Measurements from ENCODE around the gene GLI3.

GLI3 gene

DNA sequence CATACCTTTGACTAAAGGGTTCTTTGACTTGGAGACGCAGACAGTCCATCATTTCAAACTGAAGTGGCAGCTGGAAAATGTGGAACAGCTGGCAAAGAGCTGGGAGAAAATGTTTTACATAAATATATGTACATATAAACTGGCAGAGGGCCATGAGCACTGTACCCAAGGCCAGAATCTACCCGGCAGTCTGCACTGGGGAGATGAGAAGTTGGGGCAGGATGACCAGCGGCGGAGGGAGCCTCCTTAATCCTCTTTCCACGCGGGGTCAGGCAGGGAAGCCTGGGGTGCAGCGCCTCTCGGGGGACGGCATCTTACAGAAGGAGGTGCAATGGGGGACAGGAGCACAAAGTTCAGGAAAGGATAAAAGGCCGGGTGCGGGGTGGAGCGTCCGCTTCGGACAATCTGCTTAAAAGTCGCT, 1.3 kb downstream of the GLI3 start:
- no peak for DNase-seq

DNA sequence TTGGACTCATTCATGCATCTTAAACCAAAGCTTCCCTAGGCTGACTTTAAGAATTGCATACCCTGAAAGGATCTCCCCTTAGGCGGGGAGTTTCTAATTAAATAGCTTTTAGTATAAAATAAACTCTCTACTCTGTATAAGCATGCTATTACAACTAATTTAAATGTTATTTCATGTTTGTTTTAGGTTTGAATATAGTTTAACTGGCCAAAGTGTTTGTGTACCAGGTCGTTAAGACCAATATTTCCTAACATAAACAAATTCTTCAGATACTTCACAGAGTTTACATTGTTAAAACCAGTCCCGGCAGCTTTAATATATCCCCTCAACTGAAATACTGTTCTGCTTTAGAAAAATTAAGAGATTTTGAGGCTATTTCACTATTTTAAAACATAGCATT, 2.3 kb downstream of the GLI3 start:
- DNase-seq, result no peak

DNA sequence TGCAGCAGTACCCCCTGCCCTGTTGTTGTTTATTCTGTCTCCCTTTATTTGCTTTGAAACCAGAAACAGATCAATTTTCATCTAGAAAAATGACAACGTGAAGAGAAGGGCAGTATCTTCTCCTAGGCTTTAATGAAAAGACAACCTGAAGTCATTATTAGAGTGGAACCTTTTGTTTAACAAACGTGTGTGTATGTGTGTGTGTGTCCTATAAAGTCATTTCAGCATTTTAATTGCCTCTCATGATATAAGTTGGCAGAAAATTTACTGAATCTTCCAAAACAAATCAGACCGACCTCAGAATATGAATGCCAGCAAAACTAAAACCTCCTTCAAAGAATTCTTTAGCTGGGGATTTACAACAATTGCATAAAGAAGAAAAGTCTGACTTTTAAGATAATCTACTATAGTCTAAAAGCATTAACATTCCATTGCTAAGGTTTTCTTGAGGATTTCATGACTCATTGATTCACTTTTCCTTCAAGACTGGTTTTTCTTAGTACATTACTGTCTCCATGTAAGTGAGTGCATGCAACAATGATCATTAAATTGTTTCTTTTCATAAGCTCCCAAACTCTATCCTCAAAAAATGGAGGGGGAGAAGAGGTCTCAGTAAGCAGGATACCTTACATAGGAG, 3.2 kb downstream of the GLI3 start:
- no peak for DNase-seq

DNA sequence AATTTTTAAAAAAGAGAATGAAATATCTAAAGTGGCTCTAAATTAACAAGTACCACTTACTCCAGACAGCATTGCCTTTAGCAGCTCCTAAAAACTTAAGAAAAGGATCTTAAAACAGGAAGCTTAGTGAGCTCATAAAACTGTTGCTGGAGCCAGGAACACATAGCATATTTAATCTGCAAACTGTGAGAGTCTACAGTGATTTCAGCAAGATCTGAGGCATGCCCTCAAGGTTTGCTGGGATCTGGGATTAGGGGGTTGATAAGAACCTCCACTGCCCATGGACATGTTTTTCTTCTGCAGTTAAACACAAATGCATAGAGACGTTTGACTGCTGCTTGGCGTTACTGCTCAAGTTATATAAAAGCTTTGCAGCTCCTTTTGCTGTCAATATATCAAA, 3.8 kb downstream of the GLI3 start:
- no peak for DNase-seq

DNA sequence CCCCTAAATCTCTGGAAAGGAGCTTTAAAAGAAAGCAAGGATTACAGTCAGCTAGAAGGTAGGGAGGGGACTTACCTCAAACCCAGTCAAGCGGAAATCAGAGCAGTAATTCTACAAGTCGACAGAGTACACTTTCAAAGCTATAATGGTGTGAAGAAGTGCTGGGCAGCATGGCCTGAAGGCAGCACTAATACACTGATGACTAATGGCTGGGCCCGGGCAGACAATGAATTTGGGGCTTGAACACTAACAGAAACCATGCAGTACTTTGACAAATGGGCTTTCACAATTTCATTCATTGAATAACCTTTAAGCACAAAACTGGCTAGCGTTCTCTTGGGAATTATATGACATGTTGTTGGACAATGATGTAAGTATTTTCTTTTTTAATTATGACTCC, 4.7 kb downstream of the GLI3 start:
- DNase-seq, result no peak

DNA sequence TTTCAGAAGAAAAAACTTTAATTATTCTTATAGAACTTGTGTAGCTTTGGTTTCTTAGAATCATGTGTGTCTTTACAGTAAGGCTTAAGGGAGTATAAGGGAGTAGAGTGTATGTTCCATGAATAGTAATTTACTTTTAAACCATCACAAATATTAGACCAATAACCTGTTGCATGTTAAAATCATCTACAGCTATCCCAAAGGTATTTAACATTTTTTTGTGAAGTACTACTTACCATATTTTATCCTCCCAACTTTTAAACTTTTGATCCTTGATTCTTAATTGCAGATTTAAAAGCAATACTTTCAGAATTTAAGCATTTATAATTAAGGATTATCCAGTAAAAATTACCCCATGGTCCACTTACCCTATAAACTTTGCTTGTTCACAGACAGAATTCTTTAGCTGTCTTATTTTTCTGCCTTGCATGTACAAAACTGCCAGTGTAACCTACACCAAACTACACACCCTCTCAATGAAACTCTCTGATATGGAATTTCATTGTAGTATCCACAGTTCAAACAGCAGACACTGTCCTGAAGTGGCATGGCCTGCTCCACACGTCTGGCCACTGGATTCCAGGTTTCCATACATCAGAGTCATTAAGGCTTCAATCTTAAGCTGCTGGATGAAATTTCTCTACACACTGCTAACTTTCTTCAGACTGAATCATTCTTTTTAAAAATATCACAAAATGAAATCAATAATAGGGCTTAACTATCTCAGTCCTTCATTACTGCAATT, 5.8 kb downstream of the GLI3 start:
- no peak for DNase-seq

DNA sequence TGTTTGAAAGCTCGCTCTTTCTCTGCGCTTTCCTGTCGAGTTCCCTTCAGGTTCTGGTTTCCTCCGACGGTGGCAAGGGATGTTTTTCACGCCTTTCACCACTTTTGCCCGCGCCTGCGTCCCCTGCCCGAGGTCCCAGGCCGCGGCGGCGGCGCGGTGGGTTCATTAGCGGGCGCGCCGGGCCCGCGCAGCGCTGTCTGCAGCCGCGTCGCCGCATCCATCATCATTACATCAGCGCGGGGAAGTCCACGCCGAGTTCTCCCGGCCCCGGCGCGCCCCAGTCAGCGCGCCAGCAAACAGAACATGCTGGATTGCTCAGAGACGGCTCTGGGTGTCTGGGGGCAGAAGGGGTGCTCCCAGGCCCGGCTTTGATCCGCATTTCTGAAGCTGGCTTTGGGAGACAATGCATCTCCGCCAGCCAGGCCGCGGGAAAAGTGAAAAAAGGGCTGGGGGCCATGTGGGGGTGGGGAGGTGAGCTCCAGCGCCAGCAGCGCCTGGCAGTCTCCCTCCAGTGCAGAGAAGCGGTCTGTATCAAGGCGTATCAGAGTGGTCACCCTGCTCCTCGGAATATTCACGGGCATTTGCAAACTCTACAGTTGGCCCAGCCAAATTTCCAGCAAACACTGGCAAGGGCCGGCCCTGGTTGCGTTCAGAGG, 8.9 kb downstream of the GLI3 start:
- DNase-seq, result no peak

DNA sequence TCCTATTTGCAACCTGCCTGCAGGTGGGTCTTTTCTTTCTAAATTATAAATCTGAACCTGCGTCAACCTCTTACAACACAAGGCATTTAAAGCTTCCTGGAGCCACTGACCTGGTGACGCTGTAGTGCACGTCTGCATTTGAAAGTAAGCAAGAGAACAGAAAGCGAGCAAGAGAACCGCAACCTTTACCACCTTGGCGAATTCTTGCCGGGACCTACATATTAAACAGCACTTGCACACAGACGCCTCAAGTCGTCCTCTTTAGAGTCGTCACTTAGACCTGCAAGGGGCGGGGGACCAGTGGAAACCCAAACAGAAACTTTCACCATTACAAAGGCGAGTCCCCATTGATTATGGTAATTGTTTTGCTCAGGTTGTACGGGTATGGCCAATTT, 9.5 kb downstream of the GLI3 start:
- DNase-seq, result no peak

DNA sequence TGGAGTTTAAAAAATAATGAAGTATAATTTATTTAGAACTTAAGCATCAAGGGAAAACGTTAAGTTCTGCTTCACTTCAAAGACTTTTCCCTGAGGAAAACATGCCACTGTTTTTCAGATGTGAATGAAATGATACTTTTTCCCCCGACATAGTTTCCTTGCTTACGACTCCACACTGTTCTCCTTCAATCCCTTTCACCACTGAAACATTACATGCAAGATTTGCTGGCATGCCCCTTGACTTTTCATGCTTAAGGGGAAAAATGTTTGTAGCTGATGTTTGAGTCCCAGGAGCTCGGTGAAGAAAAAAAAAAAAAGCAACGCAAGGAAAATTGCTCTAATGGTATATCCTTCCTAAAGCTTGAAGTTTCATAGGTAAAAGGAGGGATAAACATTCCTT, 10.0 kb downstream of the GLI3 start:
- DNase-seq, result no peak

DNA sequence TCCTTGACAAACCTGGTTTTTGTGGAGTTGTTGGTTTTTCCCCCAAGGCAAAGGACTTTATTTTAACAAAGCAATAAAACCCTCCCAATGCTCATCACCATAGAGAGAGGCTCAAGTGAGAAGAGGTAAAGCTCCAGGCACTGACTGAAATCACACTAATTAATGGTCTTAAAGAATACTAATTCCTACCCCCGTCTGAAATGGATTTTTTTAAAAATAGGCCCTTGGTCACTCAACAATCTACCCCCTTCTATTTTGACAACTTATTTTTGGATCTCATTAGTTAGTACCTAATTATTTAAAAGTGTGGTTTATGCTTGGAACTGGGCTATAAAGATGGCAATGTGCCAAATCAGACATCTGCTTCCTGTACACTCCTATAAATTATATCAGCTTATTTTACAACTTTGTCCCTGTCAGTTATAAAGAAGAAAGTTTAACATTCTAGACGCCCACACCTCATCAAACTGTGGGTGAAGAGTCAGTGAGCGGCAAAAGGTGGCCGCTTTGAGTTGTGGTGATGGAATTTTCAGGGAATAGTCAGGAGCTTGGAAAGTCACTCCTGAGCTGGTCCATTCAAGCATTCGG, 10.6 kb downstream of the GLI3 start:
- DNase-seq, result no peak

DNA sequence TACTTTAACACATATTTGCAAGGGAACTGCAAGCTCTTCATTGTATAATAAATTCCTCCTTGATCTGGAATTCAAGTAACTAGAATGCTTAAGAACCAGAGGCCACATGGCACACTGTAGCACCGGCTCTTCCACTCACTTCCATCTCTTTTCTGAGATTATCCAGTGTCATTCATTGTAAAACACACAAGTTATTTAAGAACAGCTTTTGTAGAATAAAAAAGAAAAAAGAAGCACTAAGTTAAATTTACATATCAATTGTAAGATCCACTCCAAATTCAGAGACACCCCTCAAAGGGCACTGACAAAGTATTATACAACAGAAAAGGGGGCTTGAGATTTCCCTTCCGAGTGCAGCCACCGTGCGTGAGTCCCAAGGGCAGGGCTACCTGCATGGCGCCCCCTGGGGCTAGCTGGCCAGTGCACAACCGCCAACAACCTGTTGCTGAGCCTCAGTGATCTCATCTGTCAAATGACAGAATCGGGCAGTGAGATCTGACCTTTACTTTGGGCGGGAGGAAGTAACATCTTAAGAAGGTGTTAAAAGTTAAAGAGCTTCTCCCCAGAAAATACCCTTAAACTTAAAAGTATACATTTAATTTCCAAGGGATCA, 12.5 kb downstream of the GLI3 start:
- DNase-seq, result no peak

DNA sequence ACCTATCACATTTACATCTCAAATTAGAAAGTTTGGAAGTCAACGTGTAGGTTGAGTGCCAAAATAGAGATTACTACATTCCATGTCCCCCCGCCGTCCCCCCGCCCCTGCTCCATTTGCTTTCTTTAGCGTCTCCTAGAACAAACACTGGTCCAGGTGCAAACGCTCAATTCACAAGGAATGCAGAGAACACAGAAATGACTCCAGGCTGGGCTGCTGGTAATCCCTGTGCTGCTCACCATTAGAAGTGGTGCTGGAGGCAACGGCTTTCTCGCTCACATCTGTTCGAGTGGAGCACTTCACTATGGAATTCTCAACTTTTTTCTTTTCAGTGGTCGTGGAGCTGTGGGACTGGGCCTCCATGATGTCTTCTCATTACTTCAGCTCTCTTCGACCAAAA, 14.1 kb downstream of the GLI3 start:
- no peak for DNase-seq

DNA sequence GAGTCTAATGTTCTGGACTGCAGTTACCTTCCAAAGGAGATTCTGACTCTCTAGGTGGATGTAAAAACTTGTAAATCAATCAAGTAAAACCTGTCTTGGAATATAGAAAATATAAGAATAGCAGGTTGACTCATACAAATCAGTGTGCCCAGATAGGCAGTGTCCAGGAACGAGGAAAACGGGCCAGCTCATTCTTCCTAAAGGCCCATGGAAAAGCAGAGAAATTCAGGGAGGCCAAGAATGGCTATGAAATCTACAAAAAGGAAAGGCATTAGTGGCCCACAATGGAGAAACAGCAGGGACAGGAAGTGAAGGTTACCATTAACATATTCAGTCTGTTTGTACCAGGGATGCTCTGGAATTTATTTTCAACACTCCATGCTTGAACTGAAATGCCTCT, 14.9 kb downstream of the GLI3 start:
- DNase-seq, result no peak

DNA sequence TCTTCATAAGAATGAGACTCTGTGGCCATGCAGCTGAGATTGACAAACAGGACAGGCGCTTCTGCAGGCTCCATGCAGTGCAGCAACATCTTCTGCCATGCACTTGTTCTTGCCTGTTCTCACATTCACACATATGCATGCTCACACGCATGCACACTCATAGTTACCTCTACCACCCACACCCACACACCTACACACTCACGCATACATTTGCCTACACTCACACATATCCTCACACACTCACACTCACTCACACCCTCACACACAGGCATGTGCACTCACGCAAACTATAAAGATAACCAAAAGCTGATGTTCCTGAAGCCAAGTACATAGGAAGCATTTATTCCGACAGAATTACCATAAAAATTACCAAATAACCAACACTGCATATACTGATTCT, 15.7 kb downstream of the GLI3 start:
- DNase-seq, result no peak

DNA sequence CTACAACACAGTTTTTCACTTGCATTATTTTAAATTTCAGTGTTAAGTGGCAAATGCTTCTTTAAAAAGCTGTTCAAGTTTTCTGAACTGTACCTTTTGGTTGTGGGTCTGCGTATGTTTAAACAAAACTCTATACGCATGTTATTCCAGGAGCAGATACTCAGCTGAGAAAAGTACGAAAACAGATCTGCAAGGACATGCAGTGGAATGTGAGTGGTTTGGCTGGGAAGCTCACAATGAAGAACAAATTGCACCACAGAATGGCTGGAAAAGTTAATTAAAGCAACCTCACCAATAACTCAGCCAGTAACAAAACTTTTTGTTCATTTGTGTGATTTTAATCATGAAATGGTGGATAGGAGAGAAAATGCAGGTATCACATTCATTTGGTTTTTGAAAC, 17.6 kb downstream of the GLI3 start:
- no peak for DNase-seq

DNA sequence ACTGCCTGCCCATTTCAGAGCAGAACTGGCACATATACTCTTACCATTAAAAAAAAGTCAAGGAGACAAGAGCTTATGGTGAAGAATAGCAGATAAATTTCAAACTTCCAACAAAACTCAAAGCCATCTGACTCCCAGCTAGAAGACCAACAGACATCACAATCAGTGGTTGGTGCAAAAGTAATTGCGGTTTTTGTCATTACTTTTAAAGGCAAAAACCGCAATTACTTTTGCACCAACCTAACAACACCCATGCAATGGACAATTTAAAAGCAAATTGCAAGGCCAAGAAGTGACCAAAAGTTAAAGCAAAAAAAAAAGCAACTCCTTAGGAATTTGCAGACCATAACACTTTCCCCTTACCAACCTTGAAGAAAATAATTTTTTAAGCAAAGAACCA, 18.8 kb downstream of the GLI3 start:
- no peak for DNase-seq

DNA sequence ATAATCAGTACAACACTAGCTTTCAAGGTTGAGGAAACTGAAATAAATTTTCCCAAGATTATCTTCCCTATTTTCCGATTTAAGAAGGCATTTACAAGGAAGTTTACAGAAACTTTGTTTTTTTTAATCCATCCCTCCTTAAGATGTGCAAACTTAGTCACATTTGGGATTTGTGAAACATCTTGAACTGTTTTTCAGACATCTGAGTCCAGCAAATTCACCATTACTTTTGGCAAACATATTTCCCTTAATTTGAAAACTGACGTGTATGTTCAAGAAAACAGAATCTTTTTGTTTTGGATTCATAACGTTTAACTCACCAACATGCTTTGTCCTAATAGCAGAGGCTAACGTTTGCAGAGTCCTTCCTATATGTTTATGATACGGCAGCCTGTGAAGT, 19.5 kb downstream of the GLI3 start:
- DNase-seq, result no peak

DNA sequence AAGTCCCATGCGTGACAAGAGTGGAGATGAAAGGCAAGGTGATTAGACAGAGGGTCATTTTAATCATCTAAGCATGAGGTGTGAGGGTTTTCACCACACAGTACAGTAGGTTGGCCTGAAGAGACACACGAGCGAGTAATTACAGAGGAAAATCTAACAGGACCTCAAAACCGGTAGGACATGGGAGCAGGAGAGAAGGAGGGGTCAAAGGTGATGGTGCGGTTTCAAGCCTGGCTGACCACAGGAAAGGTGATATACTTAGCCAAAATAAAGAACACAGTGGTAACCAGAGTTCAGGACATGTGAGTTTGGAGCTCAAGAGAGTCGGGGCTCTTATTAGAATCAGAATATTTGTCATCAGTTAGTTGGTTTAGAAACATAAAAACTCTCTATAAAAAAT, 20.0 kb downstream of the GLI3 start:
- DNase-seq, result no peak

DNA sequence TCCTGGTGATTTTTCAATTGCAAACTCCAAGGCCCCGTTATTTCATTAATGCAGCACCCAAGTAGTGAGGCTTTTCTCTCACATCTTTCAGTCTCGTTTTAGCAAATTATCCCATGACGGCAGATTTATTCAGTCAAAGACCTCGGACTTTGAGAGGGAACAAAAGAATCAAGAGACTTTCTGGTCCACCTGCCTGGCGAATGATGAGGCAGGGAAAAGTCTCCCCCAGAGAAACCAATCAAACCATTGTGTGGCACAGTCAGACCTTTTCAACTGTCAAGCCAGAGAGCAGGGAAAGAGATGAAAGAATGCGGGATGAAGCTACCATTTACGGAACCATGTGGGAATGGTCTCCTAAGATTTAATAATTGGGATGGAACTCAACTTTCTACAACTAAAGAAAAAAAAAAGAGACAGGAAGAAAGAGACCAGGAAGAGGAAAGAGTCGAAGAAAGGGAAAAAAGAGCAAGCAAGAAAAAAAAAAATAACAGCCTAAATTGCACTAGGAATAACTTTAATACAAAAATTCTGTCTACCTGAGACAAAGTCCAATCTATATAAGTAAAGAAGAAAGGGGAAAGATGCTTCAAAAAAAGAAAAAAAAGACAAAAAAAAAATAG, 22.8 kb downstream of the GLI3 start:
- no peak for DNase-seq

DNA sequence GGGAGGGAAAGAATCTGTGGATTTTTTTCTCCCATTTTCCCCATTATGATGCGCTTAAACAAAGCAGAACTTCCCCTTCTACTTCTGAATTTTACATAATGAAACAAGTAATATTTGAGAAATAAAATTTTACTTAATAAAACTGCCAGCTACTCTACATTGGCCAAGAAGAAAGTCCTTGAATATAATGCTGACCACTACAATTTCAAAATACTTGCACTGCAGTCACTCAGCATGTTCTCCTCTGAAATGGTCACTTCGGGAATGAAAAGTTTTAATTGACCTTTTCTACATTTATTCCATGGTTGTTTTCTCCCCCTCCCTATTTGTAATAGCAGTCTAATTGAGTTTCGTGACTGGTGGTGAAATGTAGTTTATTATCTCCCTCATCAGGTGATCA, 23.9 kb downstream of the GLI3 start:
- DNase-seq, result no peak

DNA sequence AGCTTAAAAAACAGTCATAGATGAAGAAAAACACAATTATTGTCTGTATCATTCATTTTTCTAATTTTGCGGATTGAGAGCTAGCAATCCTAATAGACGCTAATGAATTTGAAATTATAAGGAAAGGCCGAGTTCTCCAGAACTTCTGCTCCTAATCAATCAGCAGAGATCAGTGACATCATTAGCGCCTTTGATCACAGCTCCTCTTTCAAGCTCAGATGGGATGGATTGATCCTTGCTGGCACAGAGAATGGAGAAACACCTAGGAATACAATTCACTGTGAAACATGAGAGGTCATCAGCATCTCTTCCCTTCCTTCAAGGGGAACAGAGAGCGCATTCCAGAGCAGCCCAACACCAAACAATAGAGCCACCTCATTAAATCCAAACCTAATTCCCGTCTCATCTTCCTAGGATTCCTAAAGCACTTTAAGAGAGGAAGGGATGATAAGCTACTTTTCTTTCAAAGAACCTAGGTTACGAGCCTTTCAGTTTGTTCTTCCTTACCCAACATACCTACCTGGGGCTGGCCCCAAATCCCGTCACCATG, 24.4 kb downstream of the GLI3 start:
- DNase-seq, result no peak

DNA sequence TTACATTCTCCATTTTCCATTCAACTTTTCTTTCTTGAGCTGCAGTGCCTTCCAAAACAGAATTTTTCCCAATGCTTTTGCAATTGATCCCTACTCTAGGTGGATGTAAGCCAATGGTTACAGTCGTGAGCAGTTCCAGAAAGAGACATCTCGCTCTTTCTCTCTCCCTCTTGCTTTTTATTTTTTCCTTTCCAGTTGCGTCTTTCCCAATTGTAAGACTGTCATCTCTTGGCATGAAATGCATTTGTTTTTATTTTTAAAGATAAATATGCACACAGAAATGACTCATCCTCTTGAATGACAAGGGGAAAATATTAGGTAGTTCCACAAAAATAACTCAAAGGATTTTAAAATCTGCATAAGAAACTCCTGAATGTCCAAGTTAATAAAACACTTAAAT, 25.1 kb downstream of the GLI3 start:
- DNase-seq, result no peak

DNA sequence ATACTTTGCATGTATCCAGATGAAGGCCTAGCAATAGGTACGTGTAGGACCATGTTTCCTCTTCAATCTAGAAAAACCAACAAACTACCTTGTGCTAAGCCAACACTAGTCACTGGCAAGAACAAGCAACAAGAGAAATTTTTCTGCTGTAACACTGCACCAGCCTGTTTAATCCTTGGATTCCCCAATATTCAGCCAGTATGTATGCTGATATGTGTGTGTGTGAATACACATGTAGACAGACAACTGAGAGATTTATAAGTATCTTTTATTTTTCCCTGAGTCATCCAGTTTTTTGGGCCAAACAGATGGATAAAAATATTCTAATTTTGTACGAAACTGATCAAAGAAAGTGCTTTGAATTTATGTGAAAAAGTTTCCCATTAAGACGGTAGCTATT, 26.2 kb downstream of the GLI3 start:
- no peak for DNase-seq
